ENCODE measurements around the gene CEP97.
"Not testable (repeated sequence)": the region's sequence is repeated elsewhere in the genome, so short reads cannot be mapped to it uniquely, and the experiment has no call there.

The CEP97 gene

DNA sequence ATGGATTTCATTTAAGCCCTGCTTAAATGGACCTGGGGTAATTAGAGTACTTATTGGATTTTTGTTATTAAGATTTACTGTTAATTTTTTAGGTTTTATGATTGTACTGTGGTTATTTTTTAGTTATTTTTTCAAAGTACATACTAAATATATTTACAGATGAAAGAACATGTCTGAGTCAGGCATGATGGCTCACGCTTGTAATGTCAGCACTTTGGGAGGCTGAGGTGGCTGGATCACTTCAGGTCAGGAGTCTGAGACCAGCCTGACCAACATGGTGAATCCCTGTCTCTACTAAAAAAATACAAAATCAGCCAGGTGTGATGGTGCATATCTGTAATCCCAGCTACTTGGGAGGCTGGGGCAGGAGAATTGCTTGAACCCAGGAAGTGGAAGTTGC lies 21.7 kb upstream of the CEP97 start:
- no peak for DNase-seq

- DNase-seq = no peak
Measured at GRCh38 chr3:101703169-101703568, 21.2 kb upstream of the CEP97 start.

DNA sequence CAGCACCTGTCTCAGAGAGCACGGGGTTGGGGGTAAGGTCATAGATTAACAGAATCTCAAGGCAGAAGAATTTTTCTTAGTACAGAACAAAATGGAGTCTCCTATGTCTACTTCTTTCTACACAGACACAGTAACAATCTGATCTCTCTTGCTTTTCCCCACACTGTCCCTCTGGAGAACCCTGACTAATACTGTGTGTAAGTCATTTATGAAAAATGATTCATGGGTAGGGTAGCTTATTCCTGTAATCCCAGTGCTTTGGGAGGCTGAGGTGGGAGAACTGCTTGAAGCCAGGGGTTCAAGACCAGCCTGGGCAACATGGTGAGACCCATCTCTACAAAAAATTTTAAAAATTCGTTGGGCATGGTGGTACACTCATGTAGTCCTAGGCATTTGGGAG lies 19.8 kb upstream of the CEP97 start:
- DNase-seq = not testable (repeated sequence)

DNA sequence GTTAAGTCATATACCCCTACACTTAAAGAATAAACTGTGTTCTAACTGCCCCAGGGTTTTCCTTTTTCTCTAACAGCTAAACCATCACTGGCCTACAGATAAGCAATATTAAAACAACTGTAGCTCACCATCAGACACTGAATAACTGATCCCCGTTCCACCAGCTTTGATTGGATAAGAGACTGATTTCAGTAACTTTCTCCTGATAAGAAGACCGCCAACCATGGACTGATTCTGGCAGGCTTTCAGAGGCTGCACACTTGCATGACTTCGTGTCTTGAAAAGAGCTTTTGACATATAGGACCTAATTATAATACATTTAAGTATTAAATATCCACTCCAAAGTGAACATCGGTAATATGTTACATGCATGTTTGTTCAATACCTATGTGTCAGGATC lies 15.3 kb upstream of the CEP97 start:
- no peak for DNase-seq

DNA sequence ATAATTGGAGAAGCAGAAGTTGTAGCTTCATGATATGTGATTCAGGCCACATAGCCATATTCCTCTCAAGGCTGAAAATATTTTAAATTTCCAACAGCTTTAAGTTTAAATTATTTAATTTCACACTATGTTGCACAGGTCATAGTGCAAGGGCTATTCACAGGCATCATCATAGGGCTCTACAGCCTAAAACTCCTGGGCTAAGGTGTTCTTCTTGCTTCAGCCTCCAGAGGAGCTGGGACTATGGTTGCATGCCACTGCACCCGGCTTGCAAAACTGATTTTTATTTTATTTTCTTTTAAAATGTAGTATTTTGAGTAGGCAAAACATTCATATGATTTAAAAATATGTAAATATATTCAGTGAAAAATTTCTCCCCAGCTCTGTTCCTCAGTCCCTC lies 6.0 kb upstream of the CEP97 start:
- DNase-seq = no peak

GRCh38 chr3:101719604-101720185 lies 4.7 kb upstream of the CEP97 start:
- no peak for DNase-seq

DNA sequence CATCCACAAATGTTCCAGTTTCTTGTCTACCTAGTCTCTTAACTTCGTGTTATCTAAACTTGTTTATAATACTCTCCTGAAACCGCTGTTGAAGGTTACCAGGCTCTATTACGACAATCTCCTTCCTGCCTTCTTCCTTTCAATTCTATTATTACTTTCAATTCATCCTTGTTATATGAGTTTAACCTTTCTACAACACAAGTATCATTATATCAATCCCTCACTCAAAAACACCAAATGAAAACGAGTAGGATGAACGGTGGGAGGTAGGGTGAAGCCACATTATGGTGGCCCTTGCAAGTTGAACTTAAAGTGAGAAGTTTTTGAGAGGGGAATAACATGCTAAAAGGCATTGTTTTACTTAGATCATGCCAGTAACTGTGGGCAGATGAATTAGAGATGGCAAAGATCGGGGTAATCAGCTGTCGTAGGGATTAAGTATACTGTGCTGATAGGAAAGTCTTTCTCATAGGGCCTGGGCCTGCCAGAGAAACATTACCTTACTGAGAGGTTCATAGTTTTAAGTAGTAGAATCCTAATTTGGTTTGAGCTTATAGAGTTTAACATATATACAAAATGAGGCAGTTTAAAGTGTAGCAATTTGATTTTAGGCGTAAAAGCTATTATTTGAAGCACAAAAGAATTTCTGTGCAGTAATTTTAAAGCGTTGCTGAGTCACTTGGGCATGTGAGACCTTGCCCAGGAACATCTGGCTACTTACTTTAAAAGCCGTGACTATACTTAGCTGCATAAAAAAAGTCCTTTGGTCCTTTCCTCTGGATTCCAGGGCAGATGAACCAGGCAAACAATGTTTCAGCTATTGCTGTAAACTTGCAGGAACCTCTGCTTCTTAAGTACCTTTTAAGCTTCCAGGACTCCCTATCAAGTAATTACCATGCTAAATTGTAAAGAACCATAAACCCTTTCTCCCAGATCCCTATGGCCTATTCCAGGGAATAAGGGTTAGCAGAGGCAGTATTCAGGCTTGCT lies 3.3 kb upstream of the CEP97 start:
- DNase-seq = peak; percentile 4 to 5

GRCh38 chr3:101722394-101723173 lies 1.8 kb upstream of the CEP97 start:
- DNase-seq = peak in 1 of 2 donors; percentile 2

- DNase-seq = peak; percentile 14 to 19
Measured at GRCh38 chr3:101725194-101725889, 928 bp downstream of the CEP97 start.

- no peak for DNase-seq
Measured at GRCh38 chr3:101725890-101726275, 1.5 kb downstream of the CEP97 start.

- DNase-seq = no peak
Measured at GRCh38 chr3:101729586-101729985, 5.2 kb downstream of the CEP97 start.

- no peak for DNase-seq
Measured at GRCh38 chr3:101730839-101731238, 6.4 kb downstream of the CEP97 start.

DNA sequence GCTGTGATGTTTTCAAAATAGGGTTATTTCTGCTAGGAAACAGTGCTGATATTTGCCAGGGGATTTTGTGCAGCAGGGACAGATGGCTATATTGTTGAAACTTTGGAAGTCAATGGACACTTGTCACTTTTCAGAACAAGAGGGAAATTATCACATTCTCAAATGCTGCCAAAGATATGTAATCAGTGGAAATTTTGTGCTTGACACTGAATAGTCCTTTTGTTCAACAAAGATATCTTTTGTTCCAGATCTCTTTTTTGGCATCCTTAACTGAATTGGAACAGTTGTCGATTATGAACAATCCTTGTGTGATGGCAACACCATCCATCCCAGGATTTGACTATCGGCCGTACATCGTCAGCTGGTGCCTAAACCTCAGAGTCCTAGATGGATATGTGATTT lies 7.8 kb downstream of the CEP97 start:
- no peak for DNase-seq

DNA sequence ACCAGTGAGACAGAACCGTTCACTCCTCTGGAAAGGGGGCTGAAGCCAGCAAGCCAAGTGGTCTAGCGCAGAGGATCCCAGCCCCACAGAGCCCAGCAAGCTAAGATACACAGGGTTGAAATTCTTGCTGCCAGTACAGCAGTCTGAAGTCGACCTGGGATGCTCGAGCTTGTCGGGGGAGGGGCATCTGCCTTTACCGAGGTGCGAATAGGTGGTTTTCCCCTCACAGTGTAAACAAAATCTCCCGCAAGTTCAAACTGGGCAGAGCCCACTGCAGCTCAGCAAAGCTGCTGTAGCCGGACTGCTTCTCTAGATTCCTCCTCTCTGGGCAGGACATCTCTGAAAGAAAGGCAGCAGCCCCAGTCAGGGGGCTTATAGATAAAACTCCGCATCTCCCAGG lies 11.4 kb downstream of the CEP97 start:
- no peak for DNase-seq

- DNase-seq = not testable (repeated sequence)
Measured at GRCh38 chr3:101741914-101742313, 17.5 kb downstream of the CEP97 start.

DNA sequence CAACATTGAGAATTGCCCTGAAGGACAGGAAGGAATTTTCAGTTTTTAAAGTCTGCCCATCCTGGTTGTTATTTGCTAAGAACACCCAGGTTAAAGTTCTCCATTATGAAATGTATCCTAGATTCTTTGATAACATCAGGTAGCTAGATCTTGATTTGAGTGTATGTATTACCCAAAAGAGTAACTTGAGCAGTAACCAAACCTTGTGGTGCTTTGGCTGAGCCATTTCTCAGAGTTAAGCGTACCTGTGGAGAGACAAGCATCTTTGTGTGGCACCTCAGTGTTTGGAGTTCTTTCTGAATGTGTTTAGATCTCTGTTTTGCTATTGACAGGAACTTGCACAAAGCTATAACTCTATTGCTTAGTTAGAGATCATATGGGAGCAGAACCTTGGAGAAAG lies 20.4 kb downstream of the CEP97 start:
- DNase-seq = no peak

DNA sequence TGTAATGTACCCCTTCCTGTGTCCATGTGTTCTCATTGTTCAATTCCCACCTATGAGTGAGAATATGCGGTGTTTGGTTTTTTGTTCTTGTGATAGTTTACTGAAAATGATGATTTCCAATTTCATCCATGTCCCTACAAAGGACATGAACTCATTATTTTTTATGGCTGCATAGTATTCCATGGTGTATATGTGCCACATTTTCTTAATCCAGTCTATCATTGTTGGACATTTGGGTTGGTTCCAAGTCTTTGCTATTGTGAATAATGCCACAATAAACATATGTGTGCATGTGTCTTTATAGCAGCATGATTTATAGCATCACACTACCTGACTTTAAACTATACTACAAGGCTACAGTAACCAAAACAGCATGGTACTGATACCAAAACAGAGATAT lies 21.5 kb downstream of the CEP97 start:
- not testable (repeated sequence) for DNase-seq

- DNase-seq = peak; percentile 3 to 9
Measured at GRCh38 chr3:101753386-101754113, 29.1 kb downstream of the CEP97 start.

GRCh38 chr3:101758224-101758623 lies 33.8 kb downstream of the CEP97 start:
- DNase-seq = no peak

DNA sequence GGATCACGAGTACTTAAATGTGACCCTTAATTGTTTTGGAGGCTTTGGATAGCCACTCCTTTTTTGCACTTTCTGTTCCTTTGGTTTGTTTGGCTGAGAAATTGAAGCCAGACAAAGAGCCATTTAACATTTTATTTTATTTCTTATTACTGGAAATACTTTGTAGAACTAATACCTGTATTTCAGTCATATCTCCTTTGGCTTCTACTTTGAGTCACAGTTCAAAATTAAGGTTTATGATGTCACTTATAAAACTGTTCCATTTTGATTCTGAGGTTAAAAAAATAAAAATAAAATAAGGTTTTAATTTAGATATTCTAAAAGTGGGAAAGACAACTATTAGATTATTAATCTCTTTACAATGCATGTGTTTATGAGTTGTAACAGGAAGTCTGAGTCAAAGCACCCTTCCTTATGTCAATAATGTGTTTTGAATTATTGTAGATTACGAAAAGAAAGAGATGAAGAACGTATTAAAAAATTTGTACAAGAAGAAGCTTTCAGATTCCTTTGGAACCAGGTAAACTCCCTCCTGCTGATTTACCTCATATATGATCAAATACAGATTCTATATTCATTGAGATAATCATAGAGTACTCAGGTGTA lies 37.7 kb downstream of the CEP97 start:
- DNase-seq = no peak

- not testable (repeated sequence) for DNase-seq
Measured at GRCh38 chr3:101777745-101778281, 53.4 kb downstream of the CEP97 start.
